HPDE6-E6E7 (cell line): ENCODE measurements around the gene KLF9.
"Not testable (repeated sequence)": the region's sequence is repeated elsewhere in the genome, so short reads cannot be mapped to it uniquely, and the experiment has no call there.

Source experiments
- DNase-seq: peaks from one replicate; pipeline ENCODE4 v3.0.0; 2011; ENCODE audit warnings: missing footprints; ENCODE audit errors: extremely low spot score

Gene KLF9

DNA sequence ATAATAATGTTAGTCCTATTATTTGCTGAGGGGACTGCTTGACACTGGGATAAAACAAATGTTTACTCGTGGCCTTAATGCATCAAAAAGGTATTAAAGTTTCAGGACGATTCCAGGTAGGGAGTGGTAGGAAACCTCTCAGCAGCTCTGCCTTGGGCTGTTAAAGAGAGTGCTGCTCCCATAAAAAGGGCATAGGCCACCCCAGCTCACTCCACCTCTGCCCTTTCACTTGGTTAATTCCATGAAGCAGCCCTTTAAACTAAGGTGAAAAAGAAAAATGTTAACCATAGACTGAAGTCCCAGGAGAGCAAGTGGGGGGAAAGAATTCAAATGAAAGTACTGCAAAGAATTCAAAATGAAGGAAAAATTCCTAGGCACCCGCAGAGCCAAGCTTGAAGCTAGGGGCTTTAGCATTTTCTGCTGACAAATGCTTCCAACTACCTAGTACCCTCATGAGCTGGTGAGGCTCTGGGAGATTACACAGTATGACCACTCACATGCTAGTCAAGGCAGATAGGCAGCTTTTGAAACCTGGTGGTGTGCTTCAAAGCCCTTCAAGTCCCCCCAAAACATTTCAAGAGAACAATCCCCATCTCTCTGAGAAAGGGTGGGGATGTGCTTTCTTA lies 8.5 kb downstream of the KLF9 start:
- no peak for DNase-seq

DNA sequence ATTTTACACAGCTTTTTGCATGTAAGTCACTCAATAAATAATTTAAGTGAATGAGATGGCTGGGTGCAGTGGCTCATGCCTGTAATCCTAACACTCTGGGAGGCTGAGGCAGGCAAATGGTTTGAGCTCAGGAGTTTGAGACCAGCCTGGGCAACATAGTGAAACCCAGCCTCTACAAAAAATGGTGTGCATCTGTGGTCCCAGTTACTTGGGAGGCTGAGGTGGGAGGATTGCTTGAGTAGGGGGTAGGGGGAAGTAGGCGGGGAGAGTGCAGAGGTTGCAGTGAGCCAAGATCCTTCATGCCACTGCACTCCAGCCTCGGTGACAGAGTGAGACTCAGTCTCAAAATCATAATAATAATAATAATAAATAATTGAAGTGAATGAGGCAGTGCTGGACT lies 10.2 kb downstream of the KLF9 start:
- DNase-seq, result no peak

DNA sequence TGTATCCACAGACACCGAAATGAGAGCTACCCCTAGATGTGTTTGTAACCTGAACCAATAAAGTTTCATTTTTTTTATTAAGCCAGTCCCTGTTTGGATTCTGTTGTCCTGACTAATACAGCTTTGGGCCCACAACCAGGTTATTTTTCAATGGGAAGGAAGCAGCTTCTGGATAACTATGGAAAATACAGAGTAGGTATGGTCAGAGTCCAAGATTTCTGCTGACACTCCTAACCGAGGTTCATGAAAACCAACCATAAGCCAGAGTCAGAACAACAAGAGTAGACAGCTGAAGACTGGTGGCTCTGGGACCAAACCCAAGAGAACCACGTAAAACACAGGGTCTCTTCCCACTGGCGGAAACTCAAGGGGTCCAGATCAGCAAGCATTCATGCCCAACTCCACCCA lies 10.8 kb downstream of the KLF9 start:
- DNase-seq, result no peak

DNA sequence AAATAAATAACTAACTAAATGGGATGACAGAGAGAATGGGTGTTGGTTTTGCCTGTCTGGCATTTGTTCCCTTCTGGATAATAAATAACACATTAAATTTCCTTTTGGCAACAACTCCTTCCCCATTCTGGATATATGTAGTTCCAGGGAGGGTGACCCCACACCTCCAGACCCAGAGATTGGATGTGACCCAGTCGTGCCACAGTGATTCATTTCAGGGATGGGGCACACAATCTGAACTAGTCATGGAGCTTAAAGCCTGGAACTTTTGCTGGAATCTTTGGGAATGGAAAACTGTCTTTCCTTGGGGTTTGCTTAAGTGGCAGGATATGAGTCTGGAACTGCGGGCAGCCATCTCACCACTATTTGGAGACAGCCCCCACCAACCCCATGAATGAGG lies 11.3 kb downstream of the KLF9 start:
- no peak for DNase-seq

DNA sequence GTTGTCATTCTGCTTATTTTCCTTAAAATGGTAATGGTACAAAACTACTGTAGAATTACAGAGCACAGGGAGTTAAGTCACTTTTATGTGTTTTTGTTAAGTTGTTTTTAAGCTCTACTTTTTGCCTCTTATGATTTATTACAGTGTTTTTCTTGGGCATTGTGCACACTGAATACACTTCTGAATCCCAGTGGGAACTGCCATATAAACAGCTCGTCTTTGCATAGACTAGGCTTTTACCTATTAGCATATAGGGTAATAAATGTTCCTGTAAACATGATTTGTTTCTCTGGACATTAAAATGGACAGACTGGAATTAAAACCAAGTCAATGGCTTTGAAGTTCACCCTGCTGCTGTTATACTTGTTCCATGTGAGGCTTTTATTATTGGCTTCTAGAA lies 12.2 kb downstream of the KLF9 start:
- no peak for DNase-seq

DNA sequence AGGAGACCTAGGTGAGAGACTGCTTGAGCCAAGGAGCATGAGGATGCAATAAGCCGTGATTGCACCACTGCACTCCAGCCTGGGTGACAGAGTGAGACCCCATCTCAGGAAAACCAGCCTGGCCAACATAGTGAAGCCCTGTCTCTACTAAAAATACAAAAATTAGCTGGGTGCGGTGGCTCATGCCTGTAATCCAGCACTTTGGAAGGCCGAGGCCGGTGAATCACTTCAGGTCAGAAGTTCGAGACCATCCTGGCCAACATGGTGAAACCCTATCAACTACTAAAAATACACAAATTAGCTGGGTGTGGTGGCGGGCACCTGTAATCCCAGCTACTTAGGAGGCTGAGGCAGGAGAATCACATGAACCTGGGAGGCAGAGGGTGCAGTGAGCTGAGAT lies 13.2 kb downstream of the KLF9 start:
- DNase-seq, result not testable (repeated sequence)

DNA sequence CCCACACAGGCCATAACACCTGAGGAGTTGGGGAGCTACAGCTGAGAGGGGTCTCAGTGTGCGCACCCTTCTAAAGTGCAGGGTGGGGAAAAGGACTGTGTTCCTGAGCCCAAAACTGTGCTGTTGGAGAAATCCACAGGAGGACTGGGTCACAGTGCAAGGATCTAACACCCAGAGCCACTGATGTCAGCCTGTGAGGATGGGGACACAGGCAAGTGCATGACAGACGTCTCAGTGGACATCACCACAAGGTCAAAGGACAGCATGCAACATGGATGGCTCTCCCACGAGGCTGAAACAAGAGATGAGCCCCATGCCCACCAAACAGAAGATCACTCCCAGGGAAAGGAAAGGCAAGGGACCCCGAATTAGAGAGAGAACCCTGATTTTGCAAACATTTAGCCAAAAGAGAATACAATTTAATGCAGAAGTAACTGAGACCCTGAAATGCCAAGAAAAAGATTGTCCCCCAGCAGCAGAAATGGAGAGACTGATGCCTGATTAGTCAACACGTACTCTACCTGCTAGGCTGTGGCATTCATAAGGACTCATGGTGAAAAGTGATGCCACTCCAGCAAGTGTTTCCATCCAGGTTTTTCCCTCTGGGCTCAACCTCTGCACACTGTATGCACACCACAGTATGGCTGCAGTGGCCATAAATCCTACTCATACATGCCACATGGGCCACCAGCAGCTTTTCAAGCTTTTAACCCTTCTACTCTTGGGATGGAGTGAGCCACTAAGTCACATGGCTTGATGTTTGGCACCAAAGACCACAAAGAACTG lies 14.2 kb downstream of the KLF9 start:
- DNase-seq, result no peak

DNA sequence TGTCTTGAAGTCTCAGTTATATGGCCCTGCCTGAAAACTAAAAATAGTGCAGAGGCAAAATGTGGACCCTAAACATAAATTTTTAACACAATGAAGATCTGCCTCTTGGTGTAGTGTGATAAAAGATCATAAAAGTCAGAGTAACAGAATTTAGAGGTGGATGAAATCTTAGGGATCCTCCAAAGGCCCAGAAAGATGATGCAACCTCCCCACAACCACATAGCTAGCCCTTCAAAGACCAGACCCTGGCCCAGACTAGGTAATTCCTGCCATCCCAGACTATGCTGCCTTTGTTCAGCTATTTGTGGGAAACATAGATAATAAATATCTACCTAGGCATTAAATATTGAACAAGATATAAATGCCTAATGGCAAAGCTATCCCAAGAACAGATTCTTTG lies 15.3 kb downstream of the KLF9 start:
- no peak for DNase-seq

DNA sequence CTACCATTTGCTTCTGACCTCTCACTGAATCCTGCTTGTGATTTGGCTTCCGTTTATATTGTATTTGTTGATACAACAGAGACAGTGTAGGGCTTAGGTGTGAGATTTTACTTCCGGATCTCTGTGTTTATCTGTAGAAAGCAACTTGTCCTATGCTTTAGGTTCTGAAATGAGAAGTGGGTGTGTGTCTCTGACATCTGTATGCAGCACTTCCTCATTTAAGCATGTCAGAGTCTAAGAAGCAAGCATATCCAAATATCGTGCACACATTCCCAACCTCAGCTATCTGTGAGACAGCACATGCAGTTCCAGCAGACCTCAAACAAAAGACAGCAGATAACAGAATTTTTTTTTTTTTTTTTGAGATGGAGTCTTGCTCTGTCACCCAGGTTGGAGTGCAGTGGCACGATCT lies 16.3 kb downstream of the KLF9 start:
- DNase-seq, result no peak

DNA sequence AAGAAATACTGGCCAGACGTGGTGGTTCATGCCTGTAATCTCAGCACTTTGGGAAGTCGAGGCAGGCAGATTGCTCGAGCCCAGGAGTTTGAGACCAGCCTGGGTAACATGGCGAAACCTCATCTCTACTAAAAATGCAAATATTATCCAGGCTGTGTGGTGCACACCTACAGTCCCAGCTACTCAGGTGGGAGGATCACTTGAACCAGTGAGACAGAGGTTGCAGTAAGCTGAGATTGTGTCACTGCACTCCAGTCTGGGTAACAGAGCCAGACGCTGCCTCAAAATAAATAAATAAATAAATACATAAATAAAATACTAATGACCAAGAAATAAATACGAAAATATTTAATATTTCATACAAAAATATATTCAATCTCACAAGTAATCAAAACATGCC lies 18.8 kb downstream of the KLF9 start:
- no peak for DNase-seq

DNA sequence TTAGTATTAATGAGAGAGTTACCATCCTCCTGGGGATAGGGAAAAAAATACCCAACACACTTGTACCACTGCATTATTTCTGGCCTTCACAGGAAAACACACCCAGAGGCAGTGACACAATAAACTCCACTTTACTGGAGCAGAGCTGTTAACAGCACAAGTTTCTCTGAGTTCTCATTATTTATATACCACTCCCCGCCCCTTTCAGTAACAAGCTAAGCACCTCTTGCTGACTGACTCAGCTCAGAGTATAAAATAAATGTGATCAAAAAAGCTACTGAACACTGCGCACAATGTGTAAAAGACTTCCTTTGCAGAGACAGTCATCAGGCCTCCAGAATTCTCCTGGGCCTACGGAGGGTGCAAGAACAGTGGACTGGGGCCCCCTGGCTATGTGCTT lies 21.6 kb downstream of the KLF9 start:
- no peak for DNase-seq

DNA sequence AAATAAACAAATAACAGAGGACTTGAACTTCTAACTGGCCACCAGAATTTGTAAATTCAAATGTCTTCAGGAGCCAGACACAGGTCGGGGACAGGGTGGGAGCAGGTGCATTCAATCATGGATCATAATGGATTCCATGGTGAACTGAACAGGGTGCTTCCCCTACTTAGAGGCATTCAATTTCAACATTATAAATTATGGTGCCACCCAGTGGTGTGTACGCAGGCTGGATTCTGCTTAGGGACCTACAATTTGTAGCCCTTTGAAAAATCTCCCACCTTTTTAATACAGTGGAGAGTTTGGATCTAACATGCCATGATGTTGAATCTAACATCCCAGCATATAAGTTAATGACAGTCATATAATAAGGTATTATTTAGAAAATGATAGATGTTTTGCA lies 22.3 kb downstream of the KLF9 start:
- DNase-seq, result no peak

DNA sequence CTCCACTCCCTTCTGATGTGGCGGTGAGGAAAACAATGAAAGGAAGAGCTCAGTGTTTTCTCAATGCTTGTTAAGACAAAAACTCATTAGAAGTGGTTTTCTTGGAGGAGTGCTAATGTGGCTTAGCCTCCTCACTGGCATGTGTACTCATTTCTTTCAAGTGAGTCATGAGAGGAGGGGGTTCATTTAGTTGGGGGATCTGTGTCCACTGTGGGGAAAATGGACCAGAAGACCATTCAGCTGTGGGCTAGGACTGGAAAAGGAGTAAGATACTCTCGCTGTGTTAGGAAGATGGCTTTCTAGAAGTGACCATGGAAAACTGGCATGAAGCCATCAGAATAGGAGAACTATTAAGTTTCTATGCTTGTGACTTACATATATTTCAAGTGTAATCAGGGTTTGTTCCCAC lies 23.5 kb downstream of the KLF9 start:
- DNase-seq, result no peak

DNA sequence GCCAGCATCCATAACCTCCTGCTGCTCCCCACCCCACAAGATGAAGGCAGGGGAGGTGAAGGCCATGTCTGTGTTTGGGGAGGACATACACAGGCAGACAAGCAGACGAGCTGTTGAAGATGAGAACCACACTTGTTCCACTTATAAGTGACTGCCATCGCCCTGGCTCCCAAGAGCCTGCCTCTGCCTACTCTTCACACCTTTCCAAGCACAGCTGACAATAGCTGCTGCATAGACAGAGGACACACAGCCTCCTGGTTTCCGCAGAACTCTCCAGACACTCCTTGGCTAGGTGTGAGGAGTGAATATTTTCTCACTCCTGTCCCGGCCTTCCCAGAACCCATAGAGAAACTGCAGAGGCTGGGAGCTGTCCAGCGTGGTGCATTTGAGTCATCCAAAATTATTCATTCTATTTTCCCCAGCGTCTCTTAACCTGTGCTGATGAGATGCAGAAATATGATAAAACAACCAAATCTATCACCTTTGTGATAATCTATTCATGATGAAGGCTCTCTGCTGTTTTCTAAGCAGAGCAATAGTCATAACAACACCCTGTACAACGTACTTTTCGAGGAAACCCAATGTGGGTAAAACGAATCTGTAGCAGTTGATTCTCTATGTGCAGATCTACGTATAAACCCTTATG lies 24.7 kb downstream of the KLF9 start:
- no peak for DNase-seq

DNA sequence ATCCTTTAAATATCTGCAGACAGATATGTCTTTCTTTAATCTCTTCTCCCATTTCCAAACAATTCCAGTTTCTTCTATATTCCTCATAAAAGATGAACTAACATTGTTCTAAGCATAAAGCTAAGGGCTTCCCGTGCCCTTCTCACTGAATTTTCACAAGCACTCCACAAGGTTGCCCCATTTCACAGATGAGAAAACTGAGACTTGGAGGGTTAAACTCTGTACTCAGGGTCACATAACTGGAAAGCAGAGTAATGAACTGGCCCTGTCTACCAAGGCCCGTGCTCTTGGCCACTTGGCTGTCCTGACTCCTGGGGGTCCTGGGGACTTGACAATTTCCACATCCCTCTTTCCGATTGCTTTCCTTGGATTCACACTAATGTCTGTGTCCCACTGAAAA lies 25.3 kb downstream of the KLF9 start:
- DNase-seq, result no peak

DNA sequence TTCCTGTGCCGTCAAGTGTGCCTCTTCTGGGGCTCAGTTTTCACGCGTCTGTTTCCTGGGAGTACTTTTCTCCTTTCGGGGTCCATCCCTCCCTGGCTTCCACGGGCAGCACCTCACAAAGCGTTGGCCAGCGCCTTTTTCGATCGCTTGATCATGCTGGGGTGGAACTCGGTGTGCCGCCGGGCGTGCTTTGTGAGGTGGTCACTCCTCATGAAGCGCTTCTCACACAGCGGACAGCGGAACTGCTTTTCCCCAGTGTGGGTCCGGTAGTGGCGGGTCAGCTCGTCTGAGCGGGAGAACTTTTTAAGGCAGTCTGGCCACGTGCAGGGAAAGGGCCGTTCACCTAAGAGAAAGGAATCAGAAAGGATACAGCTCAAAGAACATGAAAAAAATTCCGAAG lies 26.8 kb downstream of the KLF9 start:
- DNase-seq, result no peak

DNA sequence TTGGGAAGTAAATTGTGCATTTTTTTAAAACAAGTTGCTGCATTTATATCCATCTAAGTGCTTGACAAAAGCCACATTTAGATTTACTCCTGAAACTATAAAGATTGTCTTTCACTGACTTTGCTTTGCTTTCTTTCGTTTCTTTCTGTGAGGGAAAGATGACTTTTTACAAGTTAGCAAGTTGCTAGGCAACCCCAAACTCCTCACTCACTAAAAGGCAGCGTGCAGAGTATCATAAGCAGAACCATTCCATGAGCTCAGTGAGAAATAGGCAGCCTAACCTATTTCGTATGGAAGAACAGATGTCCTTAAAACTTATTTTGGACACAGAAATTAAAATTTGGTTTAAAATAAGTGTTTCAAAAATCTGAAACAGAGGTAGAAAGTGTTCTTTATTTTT lies 29.0 kb downstream of the KLF9 start:
- DNase-seq, result no peak

DNA sequence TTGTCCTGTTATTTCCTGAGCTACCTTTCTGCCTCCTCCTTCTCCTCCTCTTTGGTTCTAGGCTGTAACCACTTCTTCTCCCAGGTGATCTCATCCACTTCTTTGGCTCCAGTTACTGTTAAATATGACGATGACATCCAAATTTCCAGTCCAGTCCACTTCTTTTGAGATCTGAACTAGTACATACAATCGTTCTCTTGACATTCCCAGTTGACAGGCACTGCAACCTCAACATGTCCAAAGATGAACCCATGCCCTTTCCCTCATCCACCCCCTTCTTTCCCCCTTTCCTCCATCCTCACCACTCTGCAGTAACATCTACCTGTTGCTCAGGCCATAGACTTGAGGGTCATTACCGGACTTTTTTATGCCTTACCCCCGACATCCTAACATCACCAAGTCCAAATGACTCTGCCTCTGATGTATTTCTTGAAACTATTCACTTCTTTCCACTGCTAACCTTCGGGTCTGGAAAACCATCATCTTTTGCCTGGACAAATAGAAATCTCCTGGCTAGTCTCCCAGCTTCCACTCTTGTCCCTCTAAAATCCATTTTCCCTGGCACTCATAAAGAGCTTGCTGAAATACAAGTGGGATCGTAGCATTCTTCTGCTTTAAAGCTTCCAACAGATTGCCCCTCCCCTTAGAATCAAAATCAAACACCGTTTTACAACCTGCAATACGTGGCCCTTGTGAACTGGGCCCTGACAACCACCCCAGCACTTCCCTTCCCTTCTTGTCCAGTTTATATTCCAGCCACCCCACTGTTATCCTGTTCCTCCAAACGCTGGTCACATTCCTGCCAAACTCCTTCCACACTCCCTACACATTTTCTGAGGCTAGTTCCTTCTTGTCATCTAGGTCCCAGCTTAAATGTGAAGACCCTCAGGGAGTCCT lies 31.5 kb downstream of the KLF9 start:
- DNase-seq, result no peak

DNA sequence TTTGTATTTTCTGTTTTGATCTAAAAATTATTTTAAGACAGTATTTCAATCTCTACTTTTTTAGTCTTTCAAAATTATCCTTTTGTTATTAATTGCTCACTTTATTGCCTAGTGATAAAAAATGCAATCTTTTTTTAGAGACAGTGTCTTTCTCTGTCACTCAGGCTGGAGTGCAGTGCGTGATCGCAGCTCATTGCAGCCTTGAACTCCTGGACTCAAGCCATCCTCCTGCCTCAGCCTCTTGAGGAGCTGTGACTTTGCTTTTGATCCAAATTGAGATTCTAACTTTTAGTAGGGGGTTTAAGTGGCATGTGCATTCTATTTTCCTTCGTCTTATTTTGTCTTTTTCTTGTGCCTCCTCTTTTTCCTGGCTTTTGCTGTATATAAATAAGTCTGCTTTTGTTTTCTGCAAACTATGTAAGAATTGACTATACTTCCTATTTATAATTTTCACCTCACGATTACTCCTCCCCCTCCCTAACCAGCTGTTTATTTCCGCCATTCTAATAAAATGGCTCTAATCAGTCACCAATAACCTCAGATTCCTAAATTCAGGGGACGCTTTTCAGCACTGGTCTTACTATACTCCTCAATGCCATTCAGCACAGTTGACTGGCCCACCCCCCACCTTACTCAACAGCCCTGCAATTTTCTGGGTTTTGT lies 32.3 kb downstream of the KLF9 start:
- no peak for DNase-seq

DNA sequence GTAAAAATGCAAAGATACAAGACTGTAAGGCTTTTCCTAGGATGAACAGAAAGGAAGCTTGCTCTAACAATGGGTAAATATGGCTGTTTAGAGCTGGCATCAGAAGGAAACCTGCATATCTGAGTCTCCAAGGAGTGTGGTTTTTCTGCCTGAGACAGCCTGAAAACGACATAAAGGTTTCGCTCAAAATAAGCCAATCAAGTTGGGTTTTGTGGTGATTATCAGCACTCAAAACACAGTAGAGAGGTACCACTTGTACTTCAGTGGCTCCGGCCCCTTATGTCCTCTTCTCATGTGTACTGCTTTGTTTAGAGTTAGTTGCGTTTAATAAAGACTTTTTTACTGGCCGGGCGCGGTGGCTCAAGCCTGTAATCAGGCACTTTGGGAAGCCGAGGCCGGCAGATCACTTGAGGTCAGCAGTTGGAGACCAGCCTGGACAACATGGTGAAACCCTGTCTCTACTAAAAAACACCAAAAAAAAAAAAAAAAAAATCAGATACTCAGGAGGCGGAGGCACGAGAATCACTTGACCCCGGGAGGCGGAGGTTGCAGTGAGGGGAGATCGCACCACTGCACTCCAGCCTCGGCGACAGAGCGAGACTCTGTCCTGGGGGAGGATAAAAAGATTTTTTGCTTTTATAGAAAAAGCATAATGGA lies 39.4 kb downstream of the KLF9 start:
- DNase-seq, result no peak

DNA sequence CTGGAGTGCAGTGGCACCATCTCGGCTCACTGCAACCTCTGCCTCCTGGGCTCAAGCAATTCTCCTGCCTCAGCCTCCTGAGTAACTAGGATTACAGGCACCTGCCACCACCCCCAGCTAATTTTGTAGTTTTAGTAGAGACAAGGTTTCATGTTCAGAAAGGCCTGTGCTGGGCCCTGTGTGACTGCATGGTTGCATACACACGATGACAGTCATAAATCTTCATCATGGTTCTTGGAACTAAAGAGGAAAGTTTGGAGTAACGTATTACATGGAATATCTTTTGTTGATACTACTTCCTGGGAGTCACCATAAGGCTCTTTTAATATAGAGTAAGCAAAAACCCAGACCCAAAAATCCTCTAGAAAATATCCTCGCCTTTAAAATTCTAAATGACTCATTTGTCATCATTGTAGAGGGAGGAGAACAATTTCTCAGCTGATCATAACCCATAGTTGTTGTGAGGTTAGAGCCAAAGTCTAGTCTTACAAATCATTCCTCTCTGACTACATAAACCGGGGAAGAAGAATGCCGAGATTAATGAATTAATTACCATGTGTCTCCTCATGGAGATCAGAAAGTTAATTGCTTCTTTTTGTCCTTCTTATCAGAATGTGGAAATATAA lies 47.0 kb downstream of the KLF9 start:
- no peak for DNase-seq
